HFF-Myc (cell line): Measurements from ENCODE around the gene HSF5.

ENCODE experiments used
- DNase-seq: peaks from one replicate; pipeline ENCODE4 v3.0.0-alpha.2; 2011; ENCODE audit warnings: low read depth; ENCODE audit errors: extremely low read depth
- H3K4me3 ChIP-seq: replicated peaks from 2 replicates; pipeline ENCODE4 v1.5.1; 2011; ENCODE audit warnings: low read depth, mild to moderate bottlenecking, control low read depth, low read length
- CTCF ChIP-seq: IDR thresholded peaks from 2 replicates; pipeline ENCODE4 v1.5.1; 2012; ENCODE audit warnings: mild to moderate bottlenecking, low read depth, low read length, control low read depth; ENCODE audit errors: missing control alignments

Gene HSF5

GRCh38 chr17:58415371-58416055 lies 72.7 kb downstream of the HSF5 start:
- no peak for DNase-seq
- H3K4me3 ChIP-seq = no peak overlapping the region
- TF ChIP-seq CTCF = no peak

GRCh38 chr17:58414596-58414997 lies 73.6 kb downstream of the HSF5 start:
- no peak for TF ChIP-seq CTCF
- DNase-seq = no peak
- no peak overlapping the region for H3K4me3 ChIP-seq

- DNase-seq = no peak
- no peak overlapping the region for H3K4me3 ChIP-seq
- no peak for TF ChIP-seq CTCF
These were observed 74.5 kb downstream of the HSF5 start for GRCh38 chr17:58413684-58414083.

- H3K4me3 ChIP-seq = no peak overlapping the region
- no peak for TF ChIP-seq CTCF
- DNase-seq = no peak
These were observed 75.1 kb downstream of the HSF5 start for GRCh38 chr17:58412961-58413586.

GRCh38 chr17:58412064-58412703 lies 76.0 kb downstream of the HSF5 start:
- DNase-seq = no peak
- no peak overlapping the region for H3K4me3 ChIP-seq
- TF ChIP-seq CTCF = no peak

- H3K4me3 ChIP-seq = no peak overlapping the region
- no peak for TF ChIP-seq CTCF
- DNase-seq = no peak
These were observed 76.8 kb downstream of the HSF5 start for GRCh38 chr17:58411408-58411894.
